Activated naive CD8-positive, alpha-beta T cell treated with anti-CD3 and anti-CD28 coated beads for 36 hours (primary cell): ENCODE measurements around the gene TP63. TPM values are rescaled to one million over a fixed set of nuclear protein-coding genes. Genes with fewer than 3 reads are reported as not detected.

ENCODE experiments used
- DNase-seq: peaks from one replicate; pipeline ENCODE4 v3.0.0; 2021
- H3K27ac Mint-ChIP-seq: one replicate; pipeline ENCODE4 v1.8.0; 2022; ENCODE audit warnings: mild to moderate bottlenecking, moderate library complexity, mixed read lengths
- H3K27me3 Mint-ChIP-seq: one replicate; pipeline ENCODE4 v1.8.0; 2022; ENCODE audit warnings: mild to moderate bottlenecking, mixed read lengths
- H3K36me3 Mint-ChIP-seq: one replicate; pipeline ENCODE4 v1.8.0; 2021; ENCODE audit warnings: mild to moderate bottlenecking, mixed read lengths
- H3K4me1 Mint-ChIP-seq: one replicate; pipeline ENCODE4 v1.8.0; 2021; ENCODE audit warnings: mixed read lengths
- H3K4me3 Mint-ChIP-seq: one replicate; pipeline ENCODE4 v1.8.0; 2022; ENCODE audit warnings: mild to moderate bottlenecking, moderate library complexity, mixed read lengths
- H3K9me3 Mint-ChIP-seq: one replicate; pipeline ENCODE4 v1.8.0; 2022; ENCODE audit warnings: mixed read lengths
- total RNA-seq, 2 experiments: library from RNA; stranded (reverse); gene quantifications; one replicate each; pipeline ENCODE4 v1.2.3, GENCODE V29; 2021

The TP63 gene
- total RNA-seq, 2 experiments from 2014 or later = not detected

DNA sequence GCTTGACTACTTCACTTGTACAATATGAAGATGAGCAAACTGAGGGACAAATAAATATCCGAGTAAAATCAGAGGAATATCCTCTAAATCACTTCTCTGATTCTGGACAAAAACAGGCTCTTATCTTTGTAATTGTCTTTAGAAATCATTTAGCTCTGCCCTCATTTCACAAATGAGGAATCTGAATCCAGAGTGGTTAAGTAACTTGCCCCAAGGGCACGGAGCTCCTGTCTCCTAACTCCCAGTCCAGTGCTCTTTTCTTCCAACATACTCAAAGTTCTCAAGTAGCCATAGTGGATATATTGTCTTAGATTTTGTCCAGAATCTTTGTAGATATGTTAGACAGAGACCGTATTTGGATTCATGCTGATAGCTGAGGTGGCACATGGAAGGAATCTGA lies 156.0 kb downstream of the TP63 start:
- Mint-ChIP-seq H3K36me3 (no peaks in the 10 kb centered on the region), H3K4me1 (peaks cover 7% of the 10 kb centered on the region)

GRCh38 chr3:189787632-189788031 lies 156.4 kb downstream of the TP63 start:
- Mint-ChIP-seq H3K4me1 (peaks cover 7% of the 10 kb centered on the region), H3K27ac (no peak overlapping the region), H3K27me3 (peaks cover 12% of the 10 kb centered on the region), H3K36me3 (no peaks in the 10 kb centered on the region), H3K4me3 (no peak overlapping the region), H3K9me3 (no peaks in the 10 kb centered on the region)
- no peak for DNase-seq

More for the DNA sequence above, 156.0 kb downstream of the TP63 start:
- no peaks in the 10 kb centered on the region for H3K9me3 Mint-ChIP-seq
- DNase-seq = no peak
- H3K27me3 Mint-ChIP-seq = peaks cover 12% of the 10 kb centered on the region
- H3K4me3 Mint-ChIP-seq = no peak overlapping the region
- H3K27ac Mint-ChIP-seq = no peak overlapping the region

GRCh38 chr3:189789432-189789831 lies 158.2 kb downstream of the TP63 start:
- H3K4me3 Mint-ChIP-seq = no peak overlapping the region
- DNase-seq = no peak
- H3K27me3 Mint-ChIP-seq = peaks cover 12% of the 10 kb centered on the region
- H3K36me3 Mint-ChIP-seq = no peaks in the 10 kb centered on the region
- H3K9me3 Mint-ChIP-seq = no peaks in the 10 kb centered on the region
- no peak overlapping the region for H3K27ac Mint-ChIP-seq
- H3K4me1 Mint-ChIP-seq = peaks cover 7% of the 10 kb centered on the region

GRCh38 chr3:189790658-189791057 lies 159.5 kb downstream of the TP63 start:
- Mint-ChIP-seq H3K27ac (no peak overlapping the region), H3K4me1 (peaks cover 11% of the 10 kb centered on the region), H3K27me3 (peaks cover 12% of the 10 kb centered on the region), H3K36me3 (no peaks in the 10 kb centered on the region), H3K4me3 (no peak overlapping the region), H3K9me3 (no peaks in the 10 kb centered on the region)
- no peak for DNase-seq

DNA sequence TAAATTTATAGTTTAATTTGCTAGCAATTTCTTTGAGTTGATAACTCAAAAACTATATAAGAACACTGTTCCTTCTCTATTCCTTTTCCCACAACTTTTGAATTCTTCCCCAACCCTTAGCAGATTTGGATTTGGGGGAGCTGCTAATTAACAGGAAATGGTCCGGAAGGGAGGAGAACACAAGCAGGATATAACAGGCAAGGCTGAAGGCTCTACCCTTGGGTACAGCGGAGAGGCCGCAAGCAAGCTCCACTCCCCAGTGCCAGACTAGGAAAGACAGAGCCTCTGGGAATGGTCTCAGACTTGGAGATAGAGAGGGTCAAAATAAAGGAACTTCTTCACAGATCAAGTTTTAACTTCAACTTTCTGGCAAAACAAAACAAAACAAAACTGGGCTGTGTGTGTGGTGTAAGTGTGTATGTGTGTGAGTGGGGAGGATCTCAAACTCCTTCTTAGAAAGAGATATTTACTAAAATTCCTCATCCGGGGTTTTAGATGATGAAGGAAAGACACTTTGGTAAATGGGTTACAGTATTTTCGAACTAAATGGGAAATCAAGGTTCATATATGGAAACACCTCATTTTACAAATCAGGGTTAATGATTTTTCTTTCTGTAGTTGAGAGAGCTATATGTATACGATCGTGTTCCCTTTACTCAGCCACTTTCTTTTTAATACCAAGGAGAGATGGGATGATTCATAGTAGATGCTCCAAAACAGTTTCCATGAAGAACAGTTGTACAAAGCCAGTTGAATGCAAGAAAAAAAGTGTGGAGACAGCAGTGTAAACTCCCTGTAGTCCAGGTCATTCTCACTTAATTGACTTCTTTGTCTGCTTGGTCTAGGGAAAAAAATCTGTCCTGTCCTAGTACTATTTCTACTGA lies 161.1 kb downstream of the TP63 start:
- no peak overlapping the region for H3K27ac Mint-ChIP-seq
- H3K36me3 Mint-ChIP-seq = no peaks in the 10 kb centered on the region
- no peak overlapping the region for H3K4me3 Mint-ChIP-seq
- no peak for DNase-seq
- peaks cover 12% of the 10 kb centered on the region for H3K27me3 Mint-ChIP-seq
- H3K4me1 Mint-ChIP-seq = peaks cover 11% of the 10 kb centered on the region
- no peaks in the 10 kb centered on the region for H3K9me3 Mint-ChIP-seq

DNA sequence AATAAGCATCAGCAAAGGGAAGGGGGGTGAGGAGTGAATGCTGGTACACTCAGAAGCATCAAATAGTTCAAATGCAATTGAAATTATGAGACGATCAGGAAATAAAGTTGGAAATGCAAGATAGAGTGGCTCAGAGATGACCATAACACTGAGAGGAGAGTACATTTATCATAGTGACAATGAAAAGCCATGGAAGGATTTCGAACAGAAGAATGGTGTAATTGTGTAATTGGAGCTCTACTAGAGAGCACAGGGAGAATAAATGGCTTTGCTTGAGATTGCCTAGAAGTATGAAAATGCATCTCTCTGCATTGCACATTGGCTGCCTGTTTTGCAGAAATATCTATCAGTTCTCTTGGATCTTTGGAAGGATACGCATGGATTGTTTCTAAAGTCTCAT lies 163.3 kb downstream of the TP63 start:
- Mint-ChIP-seq H3K4me1 (peaks cover 11% of the 10 kb centered on the region), H3K27ac (no peak overlapping the region)

GRCh38 chr3:189797103-189797750 lies 166.0 kb downstream of the TP63 start:
- Mint-ChIP-seq H3K27me3 (peaks cover 2% of the 10 kb centered on the region), H3K27ac (no peak overlapping the region), H3K4me1 (peaks cover 5% of the 10 kb centered on the region), H3K9me3 (no peaks in the 10 kb centered on the region), H3K36me3 (no peaks in the 10 kb centered on the region), H3K4me3 (no peak overlapping the region)
- DNase-seq = no peak

More for the DNA sequence above, 163.3 kb downstream of the TP63 start:
- Mint-ChIP-seq H3K36me3 (no peaks in the 10 kb centered on the region), H3K27me3 (no peaks in the 10 kb centered on the region), H3K9me3 (no peaks in the 10 kb centered on the region), H3K4me3 (no peak overlapping the region)
- DNase-seq = no peak

DNA sequence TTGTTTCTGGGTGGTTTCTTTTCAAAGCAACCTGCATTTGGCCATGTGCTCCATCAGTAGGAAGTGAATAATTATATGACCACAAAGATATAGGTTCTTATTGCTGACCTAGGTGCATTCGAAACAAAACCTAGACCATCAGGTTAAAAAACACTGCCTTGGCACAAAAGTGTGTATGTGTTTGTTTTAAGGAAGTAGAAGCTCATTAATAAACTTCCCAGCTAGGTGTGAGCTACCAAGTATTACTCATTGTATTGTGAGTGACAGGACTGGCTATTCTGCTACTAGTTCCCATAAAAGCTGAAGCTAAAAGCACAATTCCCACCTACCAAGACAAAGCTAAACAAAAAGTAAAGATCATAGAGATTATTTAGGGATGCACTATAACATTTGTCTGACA lies 168.2 kb downstream of the TP63 start:
- H3K4me3 Mint-ChIP-seq = no peak overlapping the region
- H3K9me3 Mint-ChIP-seq = no peaks in the 10 kb centered on the region
- peaks cover 2% of the 10 kb centered on the region for H3K27me3 Mint-ChIP-seq
- no peak overlapping the region for H3K27ac Mint-ChIP-seq
- no peaks in the 10 kb centered on the region for H3K36me3 Mint-ChIP-seq
- peaks cover 5% of the 10 kb centered on the region for H3K4me1 Mint-ChIP-seq
- DNase-seq = no peak

GRCh38 chr3:189800436-189800835 lies 169.2 kb downstream of the TP63 start:
- Mint-ChIP-seq H3K27me3 (peaks cover 2% of the 10 kb centered on the region), H3K27ac (no peak overlapping the region), H3K9me3 (no peaks in the 10 kb centered on the region), H3K4me3 (no peak overlapping the region), H3K4me1 (no peaks in the 10 kb centered on the region), H3K36me3 (no peaks in the 10 kb centered on the region)
- DNase-seq = no peak

GRCh38 chr3:189803254-189803653 lies 172.1 kb downstream of the TP63 start:
- H3K4me1 Mint-ChIP-seq = no peaks in the 10 kb centered on the region
- H3K9me3 Mint-ChIP-seq = no peaks in the 10 kb centered on the region
- H3K36me3 Mint-ChIP-seq = no peaks in the 10 kb centered on the region
- peaks cover 2% of the 10 kb centered on the region for H3K27me3 Mint-ChIP-seq
- DNase-seq = no peak
- no peak overlapping the region for H3K27ac Mint-ChIP-seq
- H3K4me3 Mint-ChIP-seq = no peak overlapping the region

DNA sequence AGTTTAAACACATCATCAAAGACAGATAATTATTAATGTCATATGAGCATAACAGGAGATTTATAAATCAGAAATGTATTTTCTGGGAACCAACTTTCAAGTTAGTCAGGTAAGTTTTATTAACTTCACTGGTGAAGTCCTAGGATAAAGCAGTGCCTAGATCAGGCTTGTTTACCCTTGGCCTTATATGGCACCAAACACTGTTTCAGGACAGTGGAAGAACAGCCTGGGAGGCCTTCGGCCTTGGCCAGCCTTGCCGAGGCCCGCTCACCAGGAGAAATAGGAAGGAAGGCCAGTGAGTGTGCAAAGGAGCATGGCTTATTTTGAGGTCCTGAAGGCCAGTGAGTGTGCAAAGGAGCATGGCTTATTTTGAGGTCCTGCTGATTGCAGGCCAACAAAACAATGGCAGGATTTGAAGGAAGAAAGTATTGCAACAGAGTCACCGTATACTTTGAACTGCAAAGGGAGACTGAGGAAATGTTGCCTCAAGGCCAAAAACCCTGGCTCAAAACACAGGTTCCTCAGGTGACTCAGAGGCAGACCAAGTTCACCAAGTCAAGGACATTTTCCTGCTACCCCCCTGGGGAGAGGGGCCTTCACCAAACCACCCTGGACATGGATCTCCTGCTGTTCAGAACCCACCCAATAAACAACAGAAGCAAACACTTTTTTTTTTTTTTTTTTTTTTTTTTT lies 174.3 kb downstream of the TP63 start:
- H3K27me3 Mint-ChIP-seq = no peaks in the 10 kb centered on the region
- H3K9me3 Mint-ChIP-seq = no peaks in the 10 kb centered on the region
- no peak overlapping the region for H3K4me3 Mint-ChIP-seq
- no peaks in the 10 kb centered on the region for H3K36me3 Mint-ChIP-seq
- no peaks in the 10 kb centered on the region for H3K4me1 Mint-ChIP-seq
- DNase-seq = no peak
- H3K27ac Mint-ChIP-seq = no peak overlapping the region

DNA sequence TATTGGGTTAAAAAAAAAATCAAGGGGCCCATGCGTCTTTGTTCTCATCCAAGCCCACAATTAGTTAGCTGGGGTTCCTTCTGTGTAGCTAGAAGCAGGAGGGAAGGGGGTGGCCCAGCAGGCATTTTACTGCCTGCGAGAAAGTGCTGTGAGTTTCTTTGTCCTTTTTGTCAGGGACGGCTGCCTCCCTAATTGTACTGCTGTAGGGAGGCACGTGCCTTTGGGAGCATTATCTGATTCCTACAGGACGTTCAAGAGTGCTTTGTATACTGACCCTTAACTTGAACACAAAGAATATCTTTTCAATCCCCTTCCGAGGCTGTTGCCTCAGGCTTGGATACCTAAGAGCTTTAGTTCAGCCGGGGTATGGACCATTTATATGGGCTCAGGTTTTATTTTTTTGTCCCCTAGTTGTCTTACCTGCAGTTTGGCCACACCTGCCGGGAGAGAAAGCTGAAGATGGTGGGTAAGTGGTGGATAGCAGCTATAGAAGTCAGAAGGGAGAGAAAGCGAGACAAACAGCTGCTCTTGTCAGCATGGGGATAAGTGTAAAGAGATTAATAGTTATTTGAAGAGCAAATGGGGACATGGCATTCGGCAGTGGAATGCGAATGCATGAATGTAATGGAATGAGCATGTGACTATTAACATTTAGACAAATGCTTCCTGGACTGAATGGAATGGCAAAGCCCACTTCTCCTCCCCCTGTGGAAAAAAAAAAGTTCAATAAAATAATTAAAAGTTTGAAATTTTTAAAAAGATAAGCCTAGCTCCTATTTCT lies 175.2 kb downstream of the TP63 start:
- DNase-seq = no peak
- Mint-ChIP-seq H3K27me3 (no peaks in the 10 kb centered on the region), H3K9me3 (no peaks in the 10 kb centered on the region), H3K4me3 (no peak overlapping the region), H3K4me1 (no peaks in the 10 kb centered on the region), H3K36me3 (no peaks in the 10 kb centered on the region), H3K27ac (no peak overlapping the region)

GRCh38 chr3:189808246-189809007 lies 177.2 kb downstream of the TP63 start:
- H3K4me3 Mint-ChIP-seq = no peak overlapping the region
- H3K36me3 Mint-ChIP-seq = no peaks in the 10 kb centered on the region
- H3K27ac Mint-ChIP-seq = no peak overlapping the region

GRCh38 chr3:189809583-189809982 lies 178.4 kb downstream of the TP63 start:
- no peak overlapping the region for H3K4me3 Mint-ChIP-seq
- H3K27me3 Mint-ChIP-seq = no peaks in the 10 kb centered on the region
- no peak overlapping the region for H3K27ac Mint-ChIP-seq
- no peaks in the 10 kb centered on the region for H3K36me3 Mint-ChIP-seq
- H3K4me1 Mint-ChIP-seq = no peaks in the 10 kb centered on the region
- no peaks in the 10 kb centered on the region for H3K9me3 Mint-ChIP-seq
- no peak for DNase-seq

More at GRCh38 chr3:189808246-189809007, 177.2 kb downstream of the TP63 start:
- Mint-ChIP-seq H3K4me1 (no peaks in the 10 kb centered on the region), H3K27me3 (no peaks in the 10 kb centered on the region), H3K9me3 (no peaks in the 10 kb centered on the region)
- DNase-seq = no peak
